ENCODE measurements around the gene LARP4B. TPM values are rescaled to one million over a fixed set of nuclear protein-coding genes. Genes with fewer than 3 reads are reported as not detected.
"Not testable (repeated sequence)": the region's sequence is repeated elsewhere in the genome, so short reads cannot be mapped to it uniquely, and the experiment has no call there.

Gene LARP4B
- total RNA-seq, 1 experiment from 2014 or later: 13.6 TPM

DNA sequence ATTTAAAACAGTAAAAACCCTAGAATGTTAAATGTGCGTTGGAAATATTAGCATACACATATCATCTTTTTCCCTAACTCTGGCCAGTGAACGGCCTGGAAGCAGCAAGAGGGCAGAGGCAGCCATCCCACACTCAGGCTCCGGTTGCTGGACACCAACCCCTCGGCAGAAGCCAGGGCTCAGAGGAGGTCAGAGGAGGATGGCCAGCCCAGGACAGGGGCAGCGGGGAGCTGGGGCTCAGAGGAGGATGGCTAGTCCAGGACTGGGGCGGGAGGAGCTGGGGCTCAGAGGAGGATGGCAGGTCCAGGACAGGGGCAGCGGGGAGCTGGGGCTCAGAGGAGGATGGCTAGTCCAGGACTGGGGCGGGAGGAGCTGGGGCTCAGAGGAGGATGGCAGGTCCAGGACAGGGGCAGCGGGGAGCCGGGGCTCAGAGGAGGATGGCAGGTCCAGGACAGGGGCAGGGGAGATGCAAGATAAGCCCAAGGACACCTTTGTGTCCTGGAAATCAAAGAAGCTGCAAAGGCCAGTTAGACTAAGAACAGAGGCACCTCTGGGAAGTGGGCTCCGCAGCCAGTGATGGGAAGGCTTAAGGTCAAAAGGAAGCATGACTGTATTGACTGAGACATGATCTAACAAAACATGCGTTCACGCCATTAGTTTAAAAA, 161.3 kb downstream of the LARP4B start:
- not testable (repeated sequence) for DNase-seq (ENCODE audit: low spot score)

DNA sequence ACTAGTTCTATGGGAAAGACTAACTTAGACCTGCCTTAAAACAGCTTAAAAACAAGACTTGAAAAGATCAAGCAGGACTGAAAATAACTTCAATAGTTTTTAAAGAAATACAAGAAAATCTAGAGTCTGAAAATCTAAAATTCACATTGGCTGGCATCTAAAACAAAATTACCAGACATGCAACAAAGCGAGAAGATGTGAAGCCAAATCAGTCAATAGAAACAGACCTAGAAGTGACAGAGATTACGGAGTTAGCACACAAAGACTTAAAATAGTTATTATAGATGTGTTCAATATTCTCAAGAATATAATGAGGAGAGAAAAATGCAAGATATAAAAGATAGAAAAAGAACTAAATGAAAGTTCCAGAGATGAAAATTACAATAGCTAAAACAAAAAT, 163.7 kb downstream of the LARP4B start:
- no peak for DNase-seq (ENCODE audit: low spot score)

DNA sequence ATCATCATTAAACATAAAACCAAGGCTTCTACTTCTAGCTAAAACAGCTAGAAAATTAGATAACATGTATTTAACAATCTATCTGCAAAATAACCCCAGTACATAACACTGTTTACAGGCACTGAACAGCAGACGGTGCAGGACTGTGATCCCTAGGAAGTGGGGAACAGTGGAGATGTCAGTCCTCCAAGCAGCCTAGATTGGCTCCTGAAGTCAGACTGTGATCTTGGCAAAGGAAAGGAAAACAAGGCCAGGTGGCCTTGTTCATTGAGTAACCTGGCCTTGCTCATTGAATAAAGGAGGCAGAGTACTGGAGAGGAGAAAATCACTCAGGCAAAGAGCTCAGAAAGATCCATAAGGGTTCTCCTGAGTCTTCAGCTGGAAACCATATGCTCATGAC, 164.3 kb downstream of the LARP4B start:
- no peak for DNase-seq (ENCODE audit: low spot score)

DNA sequence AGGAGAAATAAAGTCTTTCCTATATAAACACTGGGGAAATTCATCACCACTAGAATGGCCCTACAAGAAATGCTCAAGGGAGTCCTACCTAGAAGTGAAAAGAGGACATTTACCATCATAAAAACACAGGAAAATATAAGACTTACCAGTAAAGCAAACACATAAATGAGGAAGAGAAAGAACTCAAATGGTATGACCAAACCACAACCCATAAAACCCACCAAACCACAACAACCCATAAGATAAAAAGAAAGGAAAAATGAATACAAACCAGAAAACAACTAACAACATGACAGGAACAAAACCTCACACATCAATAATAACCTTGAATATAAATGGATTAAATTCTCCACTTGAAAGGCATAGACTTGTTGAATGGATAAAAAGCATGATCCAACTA, 170.1 kb downstream of the LARP4B start:
- DNase-seq (ENCODE audit: low spot score): no peak

DNA sequence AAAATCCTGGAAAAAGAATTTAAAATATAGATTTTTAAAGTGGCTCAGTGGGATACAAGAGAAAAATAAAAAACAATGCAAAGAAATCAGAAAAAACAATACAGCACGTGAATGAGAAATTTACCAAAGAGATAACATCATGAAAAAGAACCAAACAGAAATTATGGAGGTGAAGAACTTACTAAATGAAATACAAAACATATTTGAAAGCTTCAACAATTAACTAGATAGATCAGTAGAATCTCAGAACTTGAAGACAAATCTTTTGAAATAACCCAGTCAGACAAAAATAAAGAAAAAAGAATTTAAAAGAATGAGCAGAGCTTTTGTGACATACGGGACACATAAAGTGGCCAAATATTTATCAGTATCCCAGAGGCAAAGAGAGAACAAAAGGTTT, 170.9 kb downstream of the LARP4B start:
- no peak for DNase-seq (ENCODE audit: low spot score)

DNA sequence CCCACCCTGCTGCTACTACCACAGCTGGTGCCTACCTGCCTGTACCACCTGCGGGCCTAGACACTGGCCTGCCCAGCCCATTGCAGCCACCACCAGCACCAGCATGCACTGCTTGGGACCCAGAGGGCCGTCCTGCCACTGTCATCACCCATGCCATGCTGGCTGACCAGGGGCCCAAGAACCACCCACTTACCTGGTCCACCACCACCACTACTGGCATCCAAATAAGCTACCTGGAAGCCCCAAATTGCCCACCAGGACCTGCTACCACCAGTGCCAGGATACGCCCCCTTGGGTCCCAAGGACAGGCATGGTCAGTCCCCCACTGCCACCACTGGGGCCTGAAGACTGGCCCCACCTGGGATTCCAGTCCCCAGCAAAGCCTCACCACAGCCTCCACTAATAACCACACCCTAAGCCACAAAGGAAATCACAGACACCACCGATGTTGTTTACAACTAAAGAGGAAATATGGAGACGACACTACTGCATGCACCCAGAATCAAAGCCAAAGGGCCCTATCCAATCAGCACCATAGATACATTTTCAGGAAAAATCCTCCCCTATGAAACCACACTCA, 171.5 kb downstream of the LARP4B start:
- no peak for DNase-seq (ENCODE audit: low spot score)

Other genes starting within 250 kb of the LARP4B start
- 2.2 and 2.3 TPM in 2 replicates for gene DIP2C, start 242.0 kb downstream of the LARP4B start, total RNA-seq (2014; rRNA removed; shearing (Covaris generic))
- 28.8 and 29.1 TPM in 2 replicates for gene GTPBP4, start 56.7 kb upstream of the LARP4B start, total RNA-seq (2014; rRNA removed; shearing (Covaris generic))
- gene IDI2, start 94.2 kb upstream of the LARP4B start, total RNA-seq (2014; rRNA removed; shearing (Covaris generic)): not detected in 2 replicates
- 76.1 and 96.9 TPM in 2 replicates for gene IDI1, start 117.4 kb upstream of the LARP4B start, total RNA-seq (2014; rRNA removed; shearing (Covaris generic))
- gene WDR37, start 124.7 kb upstream of the LARP4B start, total RNA-seq (2014; rRNA removed; shearing (Covaris generic)): 3.2 and 6.2 TPM in 2 replicates